ENCODE results near the gene TAS2R30. TPM values are rescaled to one million over a fixed set of nuclear protein-coding genes. Genes with fewer than 3 reads are reported as not detected.

Gene TAS2R30
- total RNA-seq, 4 donors from 2014 or later = 1.5 to 5.8 (median 2.1) TPM

GRCh38 chr12:11171969-11172675 lies 37.7 kb upstream of the TAS2R30 start:
- Histone ChIP-seq H3K27ac (replicated peaks in 1 of 4) (peak overlapping the region; percentile 89 to 99 (median 96)), H3K27me3 (no peaks in the 10 kb centered on the region), H3K9me3 (no peaks in the 10 kb centered on the region), H3K4me3 (peak overlapping the region; percentile 66 to 97 (median 92)), H3K4me1 (peaks cover 34 to 43% (median 40%) of the 10 kb centered on the region in 4 donors), H3K36me3 (no peaks in the 10 kb centered on the region)
- 3% methylated on average over 10 of the region's 10 CpGs for WGBS
- intact Hi-C loops (cut with DNase I) = no loop called here
- TF ChIP-seq POLR2A (IDR thresholded peaks at IDR 0.05; ENCODE audit: low read depth) (no peak), POLR2AphosphoS5 (IDR thresholded peaks at IDR 0.05) (no peak), EP300 (IDR thresholded peaks at IDR 0.05) (no peak), CTCF (IDR thresholded peaks at IDR 0.05) (no peak)
- no peak for DNase-seq (ENCODE audit: extremely low spot score)

- Histone ChIP-seq H3K36me3 (no peaks in the 10 kb centered on the region), H3K9me3 (no peaks in the 10 kb centered on the region), H3K4me1 (peaks cover 34 to 43% (median 40%) of the 10 kb centered on the region in 4 donors), H3K4me3 (peak within 1 kb of the TSS; percentile 66 to 97 (median 92)), H3K27me3 (no peaks in the 10 kb centered on the region), H3K27ac (replicated peaks in 1 of 4) (peak within 1 kb of the TSS; percentile 89 to 99 (median 96))
- WGBS = under 1% methylated on average over 41 of the region's 70 CpGs
- TF ChIP-seq CTCF (IDR thresholded peaks at IDR 0.05) (peak in 1 of 3 experiments; percentile 17), EP300 (IDR thresholded peaks at IDR 0.05) (peak; percentile 10), POLR2A (IDR thresholded peaks at IDR 0.05; ENCODE audit: low read depth) (peak; percentile 51), POLR2AphosphoS5 (IDR thresholded peaks at IDR 0.05) (peak; percentile 74 to 87)
- DNase-seq (ENCODE audit: extremely low spot score) = peak; percentile 97
- intact Hi-C loops (cut with DNase I) = no loop called here
These were observed 36.9 kb upstream of the TAS2R30 start, which contains the start of gene SMIM10L1 for GRCh38 chr12:11171145-11171968. Gene SMIM10L1, plus strand, starts transcription at chr12:11171194. Its CDS starts 163 bp downstream, at chr12:11171357.

- under 1% methylated on average over 4 of the region's 4 CpGs for WGBS
These were observed 36.3 kb upstream of the TAS2R30 start for GRCh38 chr12:11170810-11171144.

GRCh38 chr12:11166300-11166699 lies 31.9 kb upstream of the TAS2R30 start:
- Histone ChIP-seq H3K36me3 (peaks cover 0 to 13% (median 5%) of the 10 kb centered on the region in 4 donors), H3K9me3 (no peaks in the 10 kb centered on the region), H3K27ac (replicated peaks in 1 of 4) (no peak overlapping the region), H3K4me1 (peaks cover 22 to 34% (median 24%) of the 10 kb centered on the region in 4 donors), H3K27me3 (no peaks in the 10 kb centered on the region), H3K4me3 (no peak overlapping the region)
- no peak for TF ChIP-seq CTCF (IDR thresholded peaks at IDR 0.05)
- TF ChIP-seq POLR2A (IDR thresholded peaks at IDR 0.05; ENCODE audit: low read depth) = no peak
- TF ChIP-seq EP300 (IDR thresholded peaks at IDR 0.05) = no peak
- no peak for TF ChIP-seq POLR2AphosphoS5 (IDR thresholded peaks at IDR 0.05)
- no peak for DNase-seq (ENCODE audit: extremely low spot score)
- intact Hi-C loops (cut with DNase I) = no loop called here

More at GRCh38 chr12:11170810-11171144, 36.3 kb upstream of the TAS2R30 start:
- peak overlapping the region; percentile 66 to 97 (median 92) for H3K4me3 ChIP-seq
- H3K27me3 ChIP-seq = no peaks in the 10 kb centered on the region
- intact Hi-C loops (cut with DNase I) = no loop called here
- DNase-seq (ENCODE audit: extremely low spot score) = no peak
- TF ChIP-seq CTCF (IDR thresholded peaks at IDR 0.05) (no peak), POLR2A (IDR thresholded peaks at IDR 0.05; ENCODE audit: low read depth) (no peak), POLR2AphosphoS5 (IDR thresholded peaks at IDR 0.05) (no peak), EP300 (IDR thresholded peaks at IDR 0.05) (no peak)
- H3K4me1 ChIP-seq = peaks cover 34 to 43% (median 40%) of the 10 kb centered on the region in 4 donors
- H3K27ac ChIP-seq (replicated peaks in 1 of 4) = peak overlapping the region; percentile 89 to 99 (median 96)
- H3K9me3 ChIP-seq = no peaks in the 10 kb centered on the region
- peaks cover 0 to 6% (median 2%) of the 10 kb centered on the region in 4 donors for H3K36me3 ChIP-seq

Measured in esophagus muscularis mucosa (tissue), 4 donors.